HG03457 (cell line): ENCODE results near the gene DCAF5.
"Not testable (repeated sequence)": the region's sequence is repeated elsewhere in the genome, so short reads cannot be mapped to it uniquely, and the experiment has no call there.

Experiments
- ATAC-seq: cut with Tn5 transposase; IDR thresholded peaks from one replicate; pipeline ENCODE4 v1.9.1; 2021; ENCODE audit warnings: moderate number of reproducible peaks; ENCODE audit not compliant: unreplicated experiment

The DCAF5 gene

GRCh38 chr14:69045857-69046475, 107.0 kb downstream of the DCAF5 start:
- ATAC-seq = no peak

GRCh38 chr14:69044965-69045555, 107.9 kb downstream of the DCAF5 start:
- no peak for ATAC-seq

GRCh38 chr14:69044296-69044695, 108.6 kb downstream of the DCAF5 start:
- no peak for ATAC-seq

- no peak for ATAC-seq
Observed at GRCh38 chr14:69043596-69044260, 109.2 kb downstream of the DCAF5 start.

- ATAC-seq = no peak
Observed at GRCh38 chr14:69042787-69043444, 110.0 kb downstream of the DCAF5 start.

GRCh38 chr14:69042299-69042698, 110.6 kb downstream of the DCAF5 start:
- no peak for ATAC-seq

GRCh38 chr14:69041783-69042182, 111.1 kb downstream of the DCAF5 start:
- ATAC-seq = no peak

GRCh38 chr14:69040353-69040752, 112.6 kb downstream of the DCAF5 start:
- no peak for ATAC-seq

GRCh38 chr14:69039288-69039628, 113.7 kb downstream of the DCAF5 start:
- no peak for ATAC-seq

GRCh38 chr14:69038455-69039287, 114.2 kb downstream of the DCAF5 start:
- ATAC-seq = no peak

- ATAC-seq = no peak
Observed at GRCh38 chr14:69037790-69038454, 115.0 kb downstream of the DCAF5 start.

GRCh38 chr14:69036757-69037506, 116.0 kb downstream of the DCAF5 start:
- no peak for ATAC-seq

GRCh38 chr14:69034612-69035262, 118.2 kb downstream of the DCAF5 start:
- no peak for ATAC-seq

- no peak for ATAC-seq
Observed at GRCh38 chr14:69027242-69027913, 125.5 kb downstream of the DCAF5 start.

- ATAC-seq = no peak
Observed at GRCh38 chr14:69023035-69023434, 129.9 kb downstream of the DCAF5 start.

- not testable (repeated sequence) for ATAC-seq
Observed at GRCh38 chr14:69022093-69022492, 130.8 kb downstream of the DCAF5 start.

GRCh38 chr14:69017706-69018105, 135.2 kb downstream of the DCAF5 start:
- ATAC-seq = no peak

- no peak for ATAC-seq
Observed at GRCh38 chr14:69014829-69015259, 138.1 kb downstream of the DCAF5 start.
